Endodermal cell (in vitro differentiated cells): ENCODE measurements around the gene CRACDL. TPM values are rescaled to one million over a fixed set of nuclear protein-coding genes. Genes with fewer than 3 reads are reported as not detected.

Source experiments
- DNase-seq: peaks from one replicate; pipeline ENCODE4 v3.0.0-alpha.2; 2017
- H3K27ac ChIP-seq: 2 replicates; pipeline ENCODE4 v1.5.1; 2013; ENCODE audit warnings: mild to moderate bottlenecking, low read depth, low read length, moderate library complexity
- H3K27me3 ChIP-seq: 2 replicates; pipeline ENCODE4 v1.6.1; 2013; ENCODE audit warnings: mild to moderate bottlenecking, low read length, moderate library complexity; ENCODE audit not compliant: insufficient read depth, control insufficient read depth, poor library complexity, severe bottlenecking
- H3K36me3 ChIP-seq: 2 replicates; pipeline ENCODE4 v1.7.0; 2013; ENCODE audit warnings: mild to moderate bottlenecking, low read length, moderate library complexity; ENCODE audit not compliant: control insufficient read depth, insufficient read depth
- H3K4me1 ChIP-seq: one replicate; pipeline ENCODE4 v1.7.0; 2013; ENCODE audit warnings: low read length; ENCODE audit not compliant: control insufficient read depth, insufficient read depth
- H3K4me3 ChIP-seq: 2 replicates; pipeline ENCODE4 v1.5.1; 2013; ENCODE audit warnings: mild to moderate bottlenecking, low read length, moderate library complexity
- H3K9ac ChIP-seq: 2 replicates; pipeline ENCODE4 v1.6.1; 2013; ENCODE audit warnings: mild to moderate bottlenecking, low read length, moderate library complexity; ENCODE audit not compliant: poor library complexity, severe bottlenecking; ENCODE audit errors: extremely low read depth
- H3K9me3 ChIP-seq: 2 replicates; pipeline ENCODE4 v1.6.1; 2013; ENCODE audit warnings: mild to moderate bottlenecking, low read length, moderate library complexity; ENCODE audit not compliant: control insufficient read depth
- H3K27ac Mint-ChIP-seq: 2 replicates; pipeline ENCODE4 v1.8.0; 2020; ENCODE audit warnings: mixed read lengths
- H3K27me3 Mint-ChIP-seq: 2 replicates; pipeline ENCODE4 v1.8.0; 2021; ENCODE audit warnings: mild to moderate bottlenecking, mixed read lengths; ENCODE audit not compliant: insufficient read depth
- H3K36me3 Mint-ChIP-seq: 2 replicates; pipeline ENCODE4 v1.8.0; 2020; ENCODE audit warnings: low read depth, mixed read lengths
- H3K4me1 Mint-ChIP-seq: 2 replicates; pipeline ENCODE4 v1.8.0; 2020; ENCODE audit warnings: mixed read lengths
- H3K4me3 Mint-ChIP-seq: 2 replicates; pipeline ENCODE4 v1.8.0; 2020; ENCODE audit warnings: mild to moderate bottlenecking, moderate library complexity, mixed read lengths
- H3K9me3 Mint-ChIP-seq: 2 replicates; pipeline ENCODE4 v1.8.0; 2020; ENCODE audit warnings: mild to moderate bottlenecking, mixed read lengths
- WGBS, 2 experiments: methylation state at CpG; one replicate each; pipeline versions ENCODE4 v1.1.5 to v1.1.7; 2013; ENCODE audit warnings: missing lambda C conversion rate in 2 of 2, mixed read lengths in 1 of 2; ENCODE audit not compliant: insufficient coverage in 1 of 2, insufficient read length in 1 of 2; 5-methylcytosine and 5-hydroxymethylcytosine counted together
- total RNA-seq, 2 donors: library from RNA; stranded (reverse); fragmentation: NEBNext Ultra II Directional in 1 of 2; extraction: Animal tissue kit (Norgen Biotek cat#: 25700) in 1 of 2; gene quantifications; 2 replicates in 1 of 2; 3 replicates in 1 of 2; pipeline ENCODE4 v1.2.1, GENCODE V29; 2021
- TF ChIP-seq, protein P1 (sequence below): fragments of 200-600 bp; sonication (generic); conservative IDR thresholded peaks from 2 replicates; pipeline ENCODE4 v1.5.0; 2021; ENCODE audit warnings: antibody characterized with exemption, mild to moderate bottlenecking

CRACDL gene
- total RNA-seq, 2 donors from 2014 or later = 0.26 to 0.31 TPM

DNA sequence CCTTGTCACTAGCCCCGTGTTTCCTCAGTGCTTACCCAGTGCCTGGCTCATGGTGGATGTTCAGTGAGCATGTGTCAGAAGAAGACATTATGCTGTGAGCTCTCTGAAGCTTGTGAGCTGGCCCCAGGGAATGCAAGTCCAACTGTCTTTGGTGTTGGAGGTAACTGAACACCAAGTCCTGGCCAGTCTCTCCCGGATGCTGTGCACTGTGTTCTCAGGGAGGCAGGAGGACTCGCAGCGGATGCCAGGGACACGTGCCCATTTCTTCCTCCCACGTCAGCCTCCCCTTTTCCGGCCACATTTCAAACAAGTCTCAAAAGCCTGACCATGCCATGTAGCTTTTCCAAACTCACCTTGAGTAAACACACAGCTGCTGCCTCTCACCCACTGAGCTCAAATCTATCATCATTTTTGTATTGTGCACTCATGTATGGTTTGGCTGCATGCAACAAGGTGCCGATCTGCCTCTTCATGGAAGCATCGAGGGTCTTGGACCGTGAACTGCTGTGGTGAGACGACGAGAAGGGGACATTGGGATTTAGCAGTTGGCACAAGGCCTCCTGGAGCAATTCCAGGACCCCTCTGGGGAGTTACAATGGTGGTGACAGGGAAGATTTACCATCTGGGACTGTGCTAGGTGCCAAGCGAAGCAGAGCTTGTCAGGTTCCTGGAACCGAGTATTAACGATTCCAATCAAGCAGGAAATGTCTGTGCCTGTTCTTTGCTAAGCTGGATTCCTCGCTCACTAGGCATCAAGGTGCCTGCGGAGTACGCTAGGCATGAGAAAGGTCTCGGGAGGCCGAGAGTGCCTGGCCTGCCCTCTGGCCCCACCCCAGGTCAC lies 160.7 kb downstream of the CRACDL start:
- Histone ChIP-seq H3K36me3 (no peaks in the 10 kb centered on the region), H3K4me1 (no peaks in the 10 kb centered on the region), H3K4me3 (no peak overlapping the region), H3K9ac (no peak overlapping the region), H3K9me3 (no peaks in the 10 kb centered on the region), H3K27me3 (peaks cover 23% of the 10 kb centered on the region), H3K27ac (no peak overlapping the region)
- WGBS, 2 experiments = 90 to 94% methylated on average over 12 to 20 of the region's 20 CpGs
- no peaks in the 10 kb centered on the region for H3K9me3 Mint-ChIP-seq
- peaks cover 10% of the 10 kb centered on the region for H3K27me3 Mint-ChIP-seq
- H3K4me3 Mint-ChIP-seq = no peak overlapping the region
- H3K36me3 Mint-ChIP-seq = no peaks in the 10 kb centered on the region
- no peak overlapping the region for H3K27ac Mint-ChIP-seq
- H3K4me1 Mint-ChIP-seq = peaks cover 4% of the 10 kb centered on the region
- TF ChIP-seq, protein P1, sequence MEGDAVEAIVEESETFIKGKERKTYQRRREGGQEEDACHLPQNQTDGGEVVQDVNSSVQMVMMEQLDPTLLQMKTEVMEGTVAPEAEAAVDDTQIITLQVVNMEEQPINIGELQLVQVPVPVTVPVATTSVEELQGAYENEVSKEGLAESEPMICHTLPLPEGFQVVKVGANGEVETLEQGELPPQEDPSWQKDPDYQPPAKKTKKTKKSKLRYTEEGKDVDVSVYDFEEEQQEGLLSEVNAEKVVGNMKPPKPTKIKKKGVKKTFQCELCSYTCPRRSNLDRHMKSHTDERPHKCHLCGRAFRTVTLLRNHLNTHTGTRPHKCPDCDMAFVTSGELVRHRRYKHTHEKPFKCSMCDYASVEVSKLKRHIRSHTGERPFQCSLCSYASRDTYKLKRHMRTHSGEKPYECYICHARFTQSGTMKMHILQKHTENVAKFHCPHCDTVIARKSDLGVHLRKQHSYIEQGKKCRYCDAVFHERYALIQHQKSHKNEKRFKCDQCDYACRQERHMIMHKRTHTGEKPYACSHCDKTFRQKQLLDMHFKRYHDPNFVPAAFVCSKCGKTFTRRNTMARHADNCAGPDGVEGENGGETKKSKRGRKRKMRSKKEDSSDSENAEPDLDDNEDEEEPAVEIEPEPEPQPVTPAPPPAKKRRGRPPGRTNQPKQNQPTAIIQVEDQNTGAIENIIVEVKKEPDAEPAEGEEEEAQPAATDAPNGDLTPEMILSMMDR = no peak
- no peak for DNase-seq

DNA sequence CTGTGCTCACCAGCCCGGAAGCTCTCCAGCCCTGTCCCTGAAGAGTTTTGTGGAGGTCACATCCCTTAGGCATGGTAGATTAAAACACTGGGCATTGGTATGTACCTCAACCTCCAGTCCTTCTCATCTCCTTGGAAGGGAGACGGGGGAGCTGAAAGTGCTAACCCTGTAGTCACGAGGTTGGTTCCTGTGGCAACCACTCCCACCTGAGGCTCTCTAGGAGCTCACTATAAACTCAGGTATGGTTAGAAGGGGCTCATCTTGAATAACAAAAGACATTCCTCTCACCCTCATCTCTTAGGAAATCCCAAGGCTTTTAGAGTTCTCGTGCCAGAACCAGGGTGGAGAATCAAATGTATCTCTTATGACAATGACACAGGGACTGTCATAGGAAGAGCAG lies 162.1 kb downstream of the CRACDL start:
- TF ChIP-seq, protein P1 = no peak
- no peak overlapping the region for H3K27ac Mint-ChIP-seq
- peak; percentile 54 for DNase-seq
- H3K27me3 Mint-ChIP-seq = peaks cover 18% of the 10 kb centered on the region
- H3K4me1 ChIP-seq = no peaks in the 10 kb centered on the region
- no peak overlapping the region for H3K9ac ChIP-seq
- H3K36me3 ChIP-seq = no peaks in the 10 kb centered on the region
- H3K4me3 Mint-ChIP-seq = no peak overlapping the region
- no peak overlapping the region for H3K4me3 ChIP-seq
- no peaks in the 10 kb centered on the region for H3K9me3 ChIP-seq
- no peaks in the 10 kb centered on the region for H3K36me3 Mint-ChIP-seq
- peaks cover 4% of the 10 kb centered on the region for H3K4me1 Mint-ChIP-seq
- H3K9me3 Mint-ChIP-seq = no peaks in the 10 kb centered on the region
- 86 to 100% methylated on average over 1 to 4 of the region's 4 CpGs for WGBS, 2 experiments
- no peak overlapping the region for H3K27ac ChIP-seq
- H3K27me3 ChIP-seq = peaks cover 34% of the 10 kb centered on the region

DNA sequence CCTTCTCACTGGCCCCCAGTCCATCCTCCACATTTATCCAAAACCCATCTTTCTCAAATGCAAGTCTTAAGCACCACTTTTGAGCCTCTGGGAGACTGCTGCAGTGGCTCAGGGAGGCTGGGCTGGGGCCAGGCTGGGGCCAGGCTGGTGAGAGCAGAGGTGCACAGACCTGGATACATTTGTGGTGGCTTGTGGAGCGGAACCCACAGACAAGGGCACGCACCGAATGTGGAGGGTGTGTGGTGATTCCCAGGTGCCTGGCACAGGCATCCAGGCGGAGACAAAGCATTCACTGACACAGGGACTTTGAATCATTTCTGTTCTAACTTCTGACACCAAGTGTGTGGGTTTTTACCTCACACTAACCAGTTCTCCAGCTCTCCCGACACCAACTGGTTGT lies 162.9 kb downstream of the CRACDL start:
- Histone ChIP-seq H3K9ac (no peak overlapping the region), H3K4me3 (no peak overlapping the region), H3K27me3 (peaks cover 42% of the 10 kb centered on the region), H3K36me3 (no peaks in the 10 kb centered on the region), H3K9me3 (no peaks in the 10 kb centered on the region), H3K27ac (no peak overlapping the region), H3K4me1 (no peaks in the 10 kb centered on the region)
- no peak overlapping the region for H3K4me3 Mint-ChIP-seq
- peaks cover 4% of the 10 kb centered on the region for H3K4me1 Mint-ChIP-seq
- TF ChIP-seq, protein P1 = no peak
- H3K36me3 Mint-ChIP-seq = no peaks in the 10 kb centered on the region
- peaks cover 25% of the 10 kb centered on the region for H3K27me3 Mint-ChIP-seq
- H3K9me3 Mint-ChIP-seq = no peaks in the 10 kb centered on the region
- WGBS, 2 experiments = 91 to 100% methylated on average over 5 of the region's 5 CpGs
- no peak overlapping the region for H3K27ac Mint-ChIP-seq
- no peak for DNase-seq
